ENCODE results near the gene YBX3.

DNA sequence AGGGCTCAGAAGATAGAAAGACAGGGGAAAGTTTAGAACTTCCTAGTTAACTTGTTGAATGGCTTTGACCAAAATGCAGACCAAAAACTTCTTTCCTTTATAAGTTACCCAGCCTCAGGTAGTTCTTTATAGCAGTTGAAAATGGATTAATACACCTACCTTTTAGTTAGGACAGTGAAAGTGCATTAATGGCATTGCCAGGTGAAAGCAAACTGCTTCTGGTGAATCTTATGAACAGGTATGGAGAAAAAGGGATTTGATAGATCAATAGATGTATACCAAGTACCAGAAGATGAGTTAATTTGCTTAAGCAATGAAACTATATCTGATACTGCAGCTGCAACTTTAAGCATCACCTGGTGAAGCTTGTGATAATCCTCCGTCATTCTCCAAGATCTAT, 35.1 kb downstream of the YBX3 start:
- TF ChIP-seq, protein P1, sequence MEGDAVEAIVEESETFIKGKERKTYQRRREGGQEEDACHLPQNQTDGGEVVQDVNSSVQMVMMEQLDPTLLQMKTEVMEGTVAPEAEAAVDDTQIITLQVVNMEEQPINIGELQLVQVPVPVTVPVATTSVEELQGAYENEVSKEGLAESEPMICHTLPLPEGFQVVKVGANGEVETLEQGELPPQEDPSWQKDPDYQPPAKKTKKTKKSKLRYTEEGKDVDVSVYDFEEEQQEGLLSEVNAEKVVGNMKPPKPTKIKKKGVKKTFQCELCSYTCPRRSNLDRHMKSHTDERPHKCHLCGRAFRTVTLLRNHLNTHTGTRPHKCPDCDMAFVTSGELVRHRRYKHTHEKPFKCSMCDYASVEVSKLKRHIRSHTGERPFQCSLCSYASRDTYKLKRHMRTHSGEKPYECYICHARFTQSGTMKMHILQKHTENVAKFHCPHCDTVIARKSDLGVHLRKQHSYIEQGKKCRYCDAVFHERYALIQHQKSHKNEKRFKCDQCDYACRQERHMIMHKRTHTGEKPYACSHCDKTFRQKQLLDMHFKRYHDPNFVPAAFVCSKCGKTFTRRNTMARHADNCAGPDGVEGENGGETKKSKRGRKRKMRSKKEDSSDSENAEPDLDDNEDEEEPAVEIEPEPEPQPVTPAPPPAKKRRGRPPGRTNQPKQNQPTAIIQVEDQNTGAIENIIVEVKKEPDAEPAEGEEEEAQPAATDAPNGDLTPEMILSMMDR (IDR thresholded peaks at IDR 0.05) = no peak
- TF ChIP-seq POLR2A (IDR thresholded peaks at IDR 0.05) = no peak
